ENCODE results near the gene ATP8B2.
"Not testable (repeated sequence)": the region's sequence is repeated elsewhere in the genome, so short reads cannot be mapped to it uniquely, and the experiment has no call there.

ATP8B2 gene

DNA sequence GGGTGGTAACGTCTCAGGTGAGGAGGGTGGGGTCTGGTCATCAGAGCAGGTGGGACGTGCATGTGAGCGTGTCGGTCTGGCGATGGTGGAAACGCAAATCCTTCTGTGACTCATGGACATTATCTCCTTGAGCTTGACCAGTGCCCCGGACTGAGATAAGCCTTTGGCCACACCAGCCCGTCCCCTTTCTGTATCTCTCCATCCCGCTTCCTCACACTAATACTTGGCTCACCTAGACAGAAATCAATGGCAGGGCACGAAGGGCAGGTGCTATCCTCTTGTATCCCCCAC lies 12.3 kb upstream of the ATP8B2 start:
- no peak for TF ChIP-seq JUND (IDR thresholded peaks at IDR 0.05; ENCODE audit: low read depth)
- no peak for DNase-seq (ENCODE audit: low read depth in 1 of 2, low spot score in 1 of 2)
- in situ Hi-C loops (cut with HindIII; ENCODE audit: low pct_unique_long_range_greater_than_20kb, low sequenced_read_pairs): no loop called here

DNA sequence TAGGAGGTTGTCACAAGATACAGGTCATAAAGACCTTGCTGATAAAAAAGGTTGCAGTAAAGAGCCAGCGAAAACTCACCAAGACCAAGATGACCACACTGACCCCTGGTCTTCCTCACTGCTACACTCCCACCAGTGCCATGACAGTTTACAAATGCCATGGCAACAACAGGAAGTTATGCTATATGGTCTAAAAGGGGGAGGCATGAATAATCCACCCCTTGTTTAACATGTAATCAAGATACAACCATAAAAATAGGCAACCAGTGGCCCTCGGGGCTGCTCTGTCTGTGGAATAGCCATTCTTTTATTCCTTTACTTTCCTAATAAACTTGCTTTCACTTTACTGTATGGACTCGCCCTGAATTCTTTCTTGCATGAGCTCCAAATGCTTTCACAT lies 11.1 kb upstream of the ATP8B2 start:
- DNase-seq (ENCODE audit: low read depth in 1 of 2, low spot score in 1 of 2); in situ Hi-C loops (cut with HindIII; ENCODE audit: low pct_unique_long_range_greater_than_20kb, low sequenced_read_pairs): not testable (repeated sequence)

DNA sequence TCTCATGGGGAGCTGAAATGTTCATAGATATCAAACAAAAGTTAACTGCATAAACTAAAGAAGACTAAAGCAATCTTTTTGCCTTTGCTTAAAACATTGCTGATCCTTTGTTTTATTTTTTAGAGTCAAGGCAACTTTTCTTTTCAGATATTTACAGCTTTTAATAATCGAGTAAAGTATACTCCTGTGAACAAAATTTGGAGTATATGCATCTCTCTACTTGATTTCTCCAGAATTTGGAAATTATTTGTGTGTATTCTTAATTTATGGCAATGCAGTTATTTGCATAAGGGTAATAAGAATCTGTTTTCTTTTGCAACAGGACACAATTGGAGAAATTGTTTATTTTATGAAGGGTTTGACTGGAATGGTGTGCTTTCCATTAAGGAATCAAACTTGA lies 8.6 kb upstream of the ATP8B2 start:
- no peak for DNase-seq (ENCODE audit: low read depth in 1 of 2, low spot score in 1 of 2)
- in situ Hi-C loops (cut with HindIII; ENCODE audit: low pct_unique_long_range_greater_than_20kb, low sequenced_read_pairs): no loop called here
- no peak for TF ChIP-seq JUND (IDR thresholded peaks at IDR 0.05; ENCODE audit: low read depth)

DNA sequence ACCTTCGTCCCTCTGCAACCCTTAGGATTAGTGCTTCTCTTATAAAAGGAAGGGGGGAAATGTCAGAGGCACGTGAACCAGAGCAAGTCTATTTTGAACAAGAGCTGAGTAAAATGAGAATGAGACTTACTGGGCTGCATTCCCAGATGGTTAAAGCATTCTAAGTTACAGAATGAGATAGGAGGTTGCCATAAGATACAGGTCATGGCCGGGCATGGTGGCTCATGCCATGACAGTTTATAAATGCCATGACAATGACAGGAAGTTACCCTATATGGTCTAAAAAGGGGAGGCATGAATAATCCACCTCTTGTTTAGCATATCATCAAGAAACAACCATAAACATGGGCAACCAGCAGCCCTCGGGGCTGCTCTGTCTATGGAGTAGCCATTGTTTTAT lies 6.9 kb upstream of the ATP8B2 start:
- in situ Hi-C loops (cut with HindIII; ENCODE audit: low pct_unique_long_range_greater_than_20kb, low sequenced_read_pairs): no loop called here
- DNase-seq (ENCODE audit: low read depth in 1 of 2, low spot score in 1 of 2): no peak
- TF ChIP-seq JUND (IDR thresholded peaks at IDR 0.05; ENCODE audit: low read depth): no peak

DNA sequence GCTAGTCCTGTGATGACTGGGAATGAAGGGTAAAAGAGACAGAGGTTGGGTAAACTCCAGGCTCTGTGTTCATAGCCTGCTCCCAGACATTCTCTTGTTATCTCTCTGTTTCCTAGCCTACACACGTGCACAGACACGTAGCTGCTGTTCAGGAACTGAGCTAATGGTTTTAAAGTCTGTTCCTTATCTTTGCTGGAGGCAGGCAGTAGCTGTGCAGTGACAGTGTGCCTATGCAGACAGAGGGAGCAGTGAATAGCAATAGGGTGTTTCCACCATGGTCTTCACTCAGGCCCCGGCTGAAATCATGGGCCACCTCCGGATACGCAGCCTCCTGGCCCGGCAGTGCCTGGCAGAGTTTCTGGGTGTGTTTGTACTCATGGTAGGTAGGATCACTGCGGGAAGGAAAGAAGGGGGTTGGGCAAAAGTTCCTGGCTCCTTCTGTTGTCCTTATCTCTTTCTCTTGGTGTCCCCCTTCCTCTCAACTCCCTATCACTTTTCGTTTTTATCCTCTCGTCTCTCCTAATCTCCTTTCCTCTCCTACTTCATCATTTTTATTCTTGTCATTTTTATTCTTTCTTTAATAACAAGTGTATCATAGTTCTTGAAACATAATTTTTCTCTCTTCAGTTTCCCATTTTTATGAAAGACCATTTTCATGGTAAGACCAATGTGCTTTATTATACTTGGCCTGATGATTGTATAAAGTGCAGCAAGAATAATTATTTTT lies 4.3 kb upstream of the ATP8B2 start, which contains the start of gene AQP10:
TSS of gene AQP10 (plus strand) at position 212 of the 727 bp plus-strand sequence. CDS start at position 275, 63 bp downstream.
- in situ Hi-C loops (cut with HindIII; ENCODE audit: low pct_unique_long_range_greater_than_20kb, low sequenced_read_pairs): no loop called here
- no peak for TF ChIP-seq JUND (IDR thresholded peaks at IDR 0.05; ENCODE audit: low read depth)
- no peak for DNase-seq (ENCODE audit: low read depth in 1 of 2, low spot score in 1 of 2)

DNA sequence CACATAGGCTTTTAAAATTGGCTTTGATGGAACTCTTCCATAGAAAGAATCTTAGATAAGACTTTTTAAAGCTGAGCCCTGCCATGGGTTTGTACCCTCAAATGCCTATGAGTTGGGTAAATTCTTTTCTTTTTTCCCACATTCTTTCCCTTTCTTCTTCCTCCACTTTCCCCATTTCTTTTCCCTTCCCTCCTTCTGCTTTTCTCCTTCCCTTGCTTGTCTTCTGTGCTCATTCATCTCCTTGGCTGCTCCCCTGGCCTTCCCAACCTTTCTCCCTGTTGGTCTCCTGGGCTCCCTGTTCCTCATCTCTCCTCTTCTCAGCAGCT lies 3.8 kb upstream of the ATP8B2 start:
- in situ Hi-C loops (cut with HindIII; ENCODE audit: low pct_unique_long_range_greater_than_20kb, low sequenced_read_pairs): not testable (repeated sequence)

DNA sequence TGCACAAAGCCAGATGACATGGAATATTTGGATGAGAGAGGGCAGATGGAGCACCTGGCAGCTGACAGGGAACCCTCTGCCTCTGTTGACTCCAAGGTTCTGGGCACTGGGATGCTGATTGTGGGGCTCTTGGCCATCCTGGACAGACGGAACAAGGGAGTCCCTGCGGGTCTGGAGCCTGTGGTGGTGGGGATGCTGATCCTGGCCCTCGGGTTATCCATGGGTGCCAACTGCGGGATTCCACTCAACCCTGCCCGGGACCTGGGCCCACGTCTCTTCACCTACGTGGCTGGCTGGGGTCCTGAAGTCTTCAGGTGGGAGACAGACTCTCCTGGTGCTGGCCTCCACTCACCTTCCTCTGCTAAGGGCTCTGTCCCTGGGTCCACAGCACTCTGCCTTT lies 1.8 kb upstream of the ATP8B2 start:
- no peak for DNase-seq (ENCODE audit: low read depth in 1 of 2, low spot score in 1 of 2)
- in situ Hi-C loops (cut with HindIII; ENCODE audit: low pct_unique_long_range_greater_than_20kb, low sequenced_read_pairs): no loop called here
- no peak for TF ChIP-seq JUND (IDR thresholded peaks at IDR 0.05; ENCODE audit: low read depth)

More for the DNA sequence above, 3.8 kb upstream of the ATP8B2 start:
- not testable (repeated sequence) for DNase-seq (ENCODE audit: low read depth in 1 of 2, low spot score in 1 of 2)

DNA sequence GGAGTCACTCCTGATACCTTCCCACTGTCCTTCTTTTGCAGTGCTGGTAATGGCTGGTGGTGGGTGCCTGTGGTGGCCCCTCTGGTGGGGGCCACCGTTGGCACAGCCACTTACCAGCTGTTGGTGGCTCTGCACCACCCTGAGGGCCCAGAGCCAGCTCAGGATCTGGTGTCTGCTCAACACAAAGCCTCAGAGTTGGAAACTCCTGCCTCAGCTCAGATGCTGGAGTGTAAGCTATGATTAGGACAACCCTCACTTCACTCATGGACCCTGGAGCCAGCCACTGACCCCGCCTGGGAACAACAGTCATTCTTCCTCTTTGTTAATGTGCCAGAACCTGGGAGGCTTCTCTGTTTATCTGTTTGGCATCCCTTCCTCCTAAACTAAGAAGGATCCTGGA lies 1.1 kb upstream of the ATP8B2 start:
- no peak for TF ChIP-seq JUND (IDR thresholded peaks at IDR 0.05; ENCODE audit: low read depth)
- no peak for DNase-seq (ENCODE audit: low read depth in 1 of 2, low spot score in 1 of 2)
- in situ Hi-C loops (cut with HindIII; ENCODE audit: low pct_unique_long_range_greater_than_20kb, low sequenced_read_pairs): no loop called here

DNA sequence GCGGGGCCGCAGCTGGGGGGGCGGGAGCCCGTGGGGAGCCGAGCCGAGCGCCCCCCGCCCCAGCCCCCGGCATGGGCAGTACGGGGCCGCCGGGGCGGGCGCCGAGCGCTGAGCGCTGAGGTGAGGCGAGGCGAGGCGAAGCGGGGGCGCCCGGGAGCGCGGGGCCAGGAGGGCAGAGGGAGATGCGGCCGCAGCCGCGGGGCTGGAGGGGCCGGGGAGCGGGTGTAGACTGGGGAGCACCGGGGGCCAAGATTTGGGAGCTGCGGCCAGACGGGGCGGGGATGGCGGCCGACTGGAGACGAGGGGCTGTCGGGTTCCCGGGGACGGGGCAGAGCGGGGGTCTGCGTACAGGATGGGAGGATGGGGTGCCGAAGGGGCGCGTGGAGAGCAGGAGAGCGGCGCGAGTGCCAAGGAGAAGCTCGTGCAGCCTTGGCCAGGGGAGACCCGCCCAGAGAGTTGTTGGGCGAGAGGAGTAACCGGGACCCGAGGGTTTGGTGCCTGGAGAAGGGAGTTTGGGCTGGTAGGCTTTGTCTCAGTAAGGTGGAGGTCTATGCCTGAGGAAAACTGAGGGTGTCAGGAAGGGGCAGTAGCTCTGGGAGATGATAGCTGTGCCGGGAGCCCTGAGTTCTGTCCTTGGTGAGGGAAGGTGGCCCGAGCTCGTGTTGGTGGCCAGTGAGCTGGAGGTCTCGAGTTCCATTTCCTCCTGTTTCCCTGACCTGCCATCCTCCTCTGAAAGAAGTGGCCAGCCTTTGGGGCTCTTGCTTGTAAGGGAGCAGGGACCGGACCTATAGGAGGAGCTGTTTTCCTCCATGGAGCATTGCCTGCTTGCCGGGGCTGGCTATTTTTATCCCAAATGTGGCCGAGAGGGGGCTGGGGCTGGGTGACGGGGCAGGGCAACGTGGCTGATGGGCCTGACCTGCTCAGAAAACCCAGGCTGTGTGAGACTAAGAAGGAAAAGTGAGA lies 539 bp downstream of the ATP8B2 start:
- peak; percentile 61 to 83 for DNase-seq (ENCODE audit: low read depth in 1 of 2, low spot score in 1 of 2)
- in situ Hi-C loops (cut with HindIII; ENCODE audit: low pct_unique_long_range_greater_than_20kb, low sequenced_read_pairs): no loop called here
- TF ChIP-seq JUND (IDR thresholded peaks at IDR 0.05; ENCODE audit: low read depth): no peak

DNA sequence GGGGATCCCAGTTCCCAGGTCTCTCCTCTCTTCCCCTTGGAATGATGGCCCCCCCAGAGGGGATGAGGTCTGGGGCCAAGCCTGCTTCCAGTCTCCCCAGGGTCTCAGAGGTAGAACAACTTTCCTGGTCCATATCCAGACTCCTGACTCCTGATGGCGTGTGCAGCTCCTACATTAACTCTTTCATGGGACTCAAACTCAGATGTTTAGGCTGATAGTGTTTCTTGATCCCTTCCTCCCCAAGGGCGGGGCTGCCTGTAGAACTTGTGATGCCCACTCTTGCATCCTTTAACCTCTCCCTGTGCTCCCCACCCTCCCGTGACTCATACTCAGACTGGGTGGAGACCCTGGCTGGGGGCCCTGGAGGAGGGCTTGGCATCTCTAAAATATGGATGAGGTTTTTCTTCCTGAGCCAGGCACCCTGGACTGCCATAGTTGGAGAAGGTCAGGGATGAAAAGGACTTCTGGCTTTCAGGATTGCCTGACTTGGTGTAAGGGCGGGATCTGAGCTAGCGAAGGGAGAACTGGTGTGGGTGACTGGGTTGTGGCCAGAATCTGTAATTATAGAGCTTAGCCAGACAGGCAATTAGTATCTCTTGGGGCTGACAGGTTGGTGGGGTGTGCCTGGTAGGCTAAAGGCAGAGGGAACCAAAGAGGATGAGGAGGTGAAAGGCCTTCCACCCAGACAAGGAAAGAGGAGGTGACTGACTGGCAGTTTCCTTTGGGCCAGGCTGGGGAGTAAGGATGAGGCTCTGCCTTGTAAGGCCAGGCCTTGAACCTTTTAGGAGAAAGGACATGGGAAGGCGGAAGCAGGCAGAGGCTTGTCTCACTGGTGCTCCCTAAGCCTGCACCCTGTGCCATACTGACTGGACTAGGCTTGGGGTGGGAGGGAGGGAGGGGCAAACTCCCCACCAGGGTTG lies 1.5 kb downstream of the ATP8B2 start:
- no peak for DNase-seq (ENCODE audit: low read depth in 1 of 2, low spot score in 1 of 2)
- no peak for TF ChIP-seq JUND (IDR thresholded peaks at IDR 0.05; ENCODE audit: low read depth)
- in situ Hi-C loops (cut with HindIII; ENCODE audit: low pct_unique_long_range_greater_than_20kb, low sequenced_read_pairs): no loop called here

DNA sequence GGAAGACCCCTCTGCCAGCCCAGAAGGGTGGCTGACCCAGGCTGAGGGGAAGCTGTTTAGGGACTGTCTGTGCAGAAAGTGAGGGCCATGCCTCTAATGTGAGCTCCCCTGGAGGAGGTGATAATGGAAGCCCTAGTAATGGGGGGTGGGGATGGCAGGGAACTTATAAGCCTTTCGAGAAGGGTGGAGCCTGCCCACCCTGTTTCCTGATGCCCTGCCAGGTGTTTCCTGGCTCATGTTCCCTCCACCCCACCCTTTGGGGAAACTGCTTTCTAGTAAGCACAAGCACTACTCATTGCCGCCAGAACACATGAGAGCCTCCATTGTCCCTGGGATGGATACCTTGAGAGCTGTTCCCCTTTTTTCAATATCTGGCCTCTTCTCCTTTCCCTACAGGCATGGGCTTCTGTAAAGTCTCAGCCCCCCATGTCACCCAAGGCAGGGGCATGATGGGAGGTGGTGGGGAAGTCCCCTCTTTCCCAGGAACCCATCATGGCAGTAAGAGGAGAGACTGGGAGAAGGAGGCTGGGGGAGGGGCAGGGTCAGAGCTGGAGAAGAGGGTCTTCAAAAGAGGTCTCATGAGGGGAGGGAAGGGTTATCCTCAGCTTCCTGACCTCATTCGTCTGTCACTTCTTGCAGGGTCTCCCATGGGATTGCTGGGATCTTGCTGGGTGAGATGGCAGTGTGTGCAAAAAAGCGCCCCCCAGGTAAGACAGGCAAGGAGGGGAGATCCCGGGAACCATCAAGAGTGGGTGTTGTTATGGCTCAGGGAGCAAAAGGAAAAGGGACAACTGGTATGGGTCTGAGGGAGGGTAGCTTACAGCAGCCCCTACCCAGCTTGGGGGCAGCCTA lies 2.4 kb downstream of the ATP8B2 start:
- in situ Hi-C loops (cut with HindIII; ENCODE audit: low pct_unique_long_range_greater_than_20kb, low sequenced_read_pairs): no loop called here
- no peak for DNase-seq (ENCODE audit: low read depth in 1 of 2, low spot score in 1 of 2)

More for the DNA sequence above, 2.4 kb downstream of the ATP8B2 start:
- TF ChIP-seq JUND (IDR thresholded peaks at IDR 0.05; ENCODE audit: low read depth): no peak
